H1 (cell line): ENCODE results near the gene TRIP13.

Experiments
- ATF2 ChIP-seq: IDR thresholded peaks from 2 replicates; pipeline ENCODE4 v1.6.1; 2012; ENCODE audit warnings: low read length, inconsistent platforms
- ATF3 ChIP-seq: IDR thresholded peaks from 2 replicates; pipeline ENCODE4 v1.6.1; 2011; ENCODE audit warnings: low read depth, mild to moderate bottlenecking, low read length; ENCODE audit not compliant: insufficient read depth
- CTCF ChIP-seq, 3 experiments: IDR thresholded peaks; 1 replicate in 2 of 3; 2 replicates in 1 of 3; pipeline versions ENCODE4 v1.5.1 to v1.6.1; 2011; ENCODE audit warnings: low read length in 3 of 3, mild to moderate bottlenecking in 3 of 3, inconsistent platforms in 2 of 3, low read depth in 1 of 3, moderate library complexity in 1 of 3; ENCODE audit not compliant: insufficient read depth in 1 of 3; ENCODE audit errors: control extremely low read depth in 1 of 3
- EGR1 ChIP-seq: IDR thresholded peaks from 2 replicates; pipeline ENCODE4 v1.6.1; 2011; ENCODE audit warnings: low read depth, low read length, borderline replicate concordance
- EP300 ChIP-seq, 2 experiments: IDR thresholded peaks; 1 replicate in 1 of 2; 2 replicates in 1 of 2; pipeline ENCODE4 v1.6.1; 2011 to 2012; ENCODE audit warnings: low read depth in 2 of 2, low read length in 2 of 2, mild to moderate bottlenecking in 2 of 2, borderline replicate concordance in 1 of 2, inconsistent platforms in 1 of 2, moderate library complexity in 1 of 2
- EZH2 ChIP-seq: fragments of 200-600 bp; sonication (generic); IDR thresholded peaks from 2 replicates; pipeline ENCODE4 v1.7.1; 2012; ENCODE audit warnings: low read depth, mild to moderate bottlenecking, moderate library complexity, low read length, inconsistent platforms; ENCODE audit not compliant: severe bottlenecking
- MAFK ChIP-seq: IDR thresholded peaks from 2 replicates; pipeline ENCODE4 v1.6.1; 2012; ENCODE audit warnings: low read depth, mild to moderate bottlenecking, improper control_type of control experiment, low read length
- POLR2A ChIP-seq, 2 experiments: IDR thresholded peaks; 1 replicate in 1 of 2; 2 replicates in 1 of 2; pipeline ENCODE4 v1.6.1; 2011; ENCODE audit warnings: low read depth in 2 of 2, low read length in 2 of 2, mild to moderate bottlenecking in 2 of 2; ENCODE audit errors: control extremely low read depth in 1 of 2
- RAD21 ChIP-seq, 2 experiments: IDR thresholded peaks in 1 of 2; conservative IDR thresholded peaks in 1 of 2; 2 replicates each; pipeline ENCODE4 v1.6.1; 2011; ENCODE audit warnings: low read depth in 2 of 2, low read length in 2 of 2, improper control_type of control experiment in 1 of 2, inconsistent platforms in 1 of 2, mild to moderate bottlenecking in 1 of 2, moderate library complexity in 1 of 2
- SIN3A ChIP-seq, 2 experiments: IDR thresholded peaks in 1 of 2; conservative IDR thresholded peaks in 1 of 2; 2 replicates each; pipeline ENCODE4 v1.6.1; 2011 to 2012; ENCODE audit warnings: low read length in 2 of 2, improper control_type of control experiment in 1 of 2, low read depth in 1 of 2, mild to moderate bottlenecking in 1 of 2
- SP1 ChIP-seq: IDR thresholded peaks from 2 replicates; pipeline ENCODE4 v1.6.1; 2011; ENCODE audit warnings: low read depth, low read length
- YY1 ChIP-seq: IDR thresholded peaks from 2 replicates; pipeline ENCODE4 v1.6.1; 2011; ENCODE audit warnings: low read depth, mild to moderate bottlenecking, low read length

GRCh38 chr5:958701-959571, 66.3 kb downstream of the TRIP13 start:
- TF ChIP-seq EZH2 (no peak), CTCF (IDR thresholded peaks at IDR 0.05; ENCODE audit: control extremely low read depth in 1 of 3, insufficient read depth in 1 of 3, low read depth in 1 of 3, low read length in 3 of 3) (no peak), YY1 (no peak), EGR1 (no peak), ATF2 (no peak), POLR2A (IDR thresholded peaks at IDR 0.05; ENCODE audit: control extremely low read depth in 1 of 2, low read depth in 2 of 2, low read length in 2 of 2) (no peak), ATF3 (no peak), SP1 (no peak), MAFK (no peak), RAD21 (IDR thresholded peaks at IDR 0.05 in 1 of 2, conservative IDR thresholded peaks at IDR 0.05 in 1 of 2; ENCODE audit: low read depth in 2 of 2, low read length in 2 of 2) (no peak), EP300 (IDR thresholded peaks at IDR 0.05; ENCODE audit: borderline replicate concordance in 1 of 2, low read depth in 2 of 2, low read length in 2 of 2) (no peak), SIN3A (conservative IDR thresholded peaks at IDR 0.05 in 1 of 2, IDR thresholded peaks at IDR 0.05 in 1 of 2; ENCODE audit: low read depth in 1 of 2, low read length in 2 of 2) (no peak)
